T1000 (cell line): ENCODE results near the gene APOBEC4.
"Not testable (repeated sequence)": the region's sequence is repeated elsewhere in the genome, so short reads cannot be mapped to it uniquely, and the experiment has no call there.

Experiments
- DNase-seq: peaks from one replicate; lab custom pipeline; 2025; ENCODE audit warnings: mixed read lengths; lab: John Stamatoyannopoulos, UW

Gene APOBEC4

GRCh38 chr1:183652547-183653461, at the start of gene APOBEC4:
APOBEC4 (minus strand) TSS chr1:183653316; CDS start chr1:183648781, 4,535 bp downstream.
- no peak for DNase-seq

- DNase-seq = no peak
Measured at GRCh38 chr1:183702813-183703198, 49.7 kb upstream of the APOBEC4 start.

- DNase-seq = no peak
Measured at GRCh38 chr1:183702087-183702812, 49.1 kb upstream of the APOBEC4 start.

- no peak for DNase-seq
Measured at GRCh38 chr1:183699616-183700160, 46.6 kb upstream of the APOBEC4 start.

GRCh38 chr1:183697814-183698590, 44.9 kb upstream of the APOBEC4 start:
- DNase-seq = no peak

- no peak for DNase-seq
Measured at GRCh38 chr1:183696981-183697380, 43.9 kb upstream of the APOBEC4 start.

- no peak for DNase-seq
Measured at GRCh38 chr1:183694755-183695154, 41.6 kb upstream of the APOBEC4 start.

GRCh38 chr1:183694066-183694465, 41.0 kb upstream of the APOBEC4 start:
- DNase-seq = no peak

- no peak for DNase-seq
Measured at GRCh38 chr1:183693521-183693920, 40.4 kb upstream of the APOBEC4 start.

- DNase-seq = no peak
Measured at GRCh38 chr1:183689762-183690204, 36.7 kb upstream of the APOBEC4 start.

- no peak for DNase-seq
Measured at GRCh38 chr1:183688341-183689060, 35.4 kb upstream of the APOBEC4 start.

GRCh38 chr1:183687546-183688304, 34.6 kb upstream of the APOBEC4 start:
- no peak for DNase-seq

GRCh38 chr1:183686229-183686628, 33.1 kb upstream of the APOBEC4 start:
- DNase-seq = no peak

- no peak for DNase-seq
Measured at GRCh38 chr1:183685112-183685713, 32.1 kb upstream of the APOBEC4 start.

- not testable (repeated sequence) for DNase-seq
Measured at GRCh38 chr1:183679363-183679762, 26.2 kb upstream of the APOBEC4 start.

- DNase-seq = no peak
Measured at GRCh38 chr1:183678819-183679218, 25.7 kb upstream of the APOBEC4 start.

GRCh38 chr1:183676586-183677189, 23.6 kb upstream of the APOBEC4 start:
- peak; percentile 20 for DNase-seq

GRCh38 chr1:183675883-183676585, 22.9 kb upstream of the APOBEC4 start:
- DNase-seq = no peak

- no peak for DNase-seq
Measured at GRCh38 chr1:183675381-183675780, 22.3 kb upstream of the APOBEC4 start.
